Measurements from ENCODE around the gene MEIS1.

DNA sequence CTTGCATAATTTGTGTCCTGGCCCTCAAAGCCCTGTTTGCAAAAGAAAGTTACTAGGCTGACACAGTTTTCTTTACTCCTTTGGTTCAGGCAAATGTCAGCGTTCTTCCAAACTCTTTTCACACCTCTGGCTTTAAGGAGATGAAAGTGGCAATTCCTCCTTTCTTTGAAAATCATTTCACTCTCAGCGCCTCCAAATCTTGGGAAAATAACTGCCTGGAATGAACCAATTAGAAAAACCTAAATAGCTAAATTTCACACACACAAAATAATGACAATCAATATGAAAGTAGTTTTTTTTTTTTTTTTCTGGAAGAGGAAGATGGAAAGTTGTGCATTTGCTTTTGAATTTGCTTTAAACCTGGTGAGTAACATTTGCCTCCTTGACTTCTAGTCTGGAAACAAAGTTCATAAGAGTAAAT is 1.7 kb downstream of the MEIS1 start:
- TF ChIP-seq EZH2 (IDR thresholded peaks at IDR 0.05; ENCODE audit: insufficient read depth, poor library complexity, severe bottlenecking) = no peak
- peak; percentile 72; the same call in 1 of the 2 replicates for TF ChIP-seq EZH2phosphoT487 (IDR thresholded peaks at IDR 0.05; ENCODE audit: insufficient read depth, low read depth)

Data from GM23248 (cell line).